ENCODE results near the gene DAW1.

- TF ChIP-seq CTCF (IDR thresholded peaks at IDR 0.05; ENCODE audit: low read depth, low read length, poor library complexity, severe bottlenecking) (no peak), EZH2phosphoT487 (IDR thresholded peaks at IDR 0.05; ENCODE audit: borderline replicate concordance, low read length) (no peak)
Observed at GRCh38 chr2:227848586-227848985, 22.8 kb upstream of the DAW1 start.
